K562 (cell line): Measurements from ENCODE around the gene B3GALT6. TPM values are rescaled to one million over a fixed set of nuclear protein-coding genes. Genes with fewer than 3 reads are reported as not detected.

Experiments used
- ARID3A ChIP-seq: IDR thresholded peaks from 2 replicates; pipeline ENCODE4 v1.6.1; 2012; ENCODE audit warnings: low read depth, low read length, improper control_type of control experiment, borderline replicate concordance
- BRD9 ChIP-seq: fragments of 450-650 bp; IDR thresholded peaks from 2 replicates; pipeline ENCODE4 v1.6.1; 2018; ENCODE audit warnings: low read depth; ENCODE audit not compliant: partially characterized antibody
- CHCHD3 ChIP-seq: fragments of 250-450 bp; sonication (Bioruptor Pico); IDR thresholded peaks from 2 replicates; pipeline ENCODE4 v2.1.2; 2022; ENCODE audit warnings: mild to moderate bottlenecking
- COPS2 ChIP-seq: fragments of 450-650 bp; conservative IDR thresholded peaks from 2 replicates; pipeline ENCODE4 v1.6.1; 2016; ENCODE audit warnings: mild to moderate bottlenecking, moderate library complexity
- DNMT1 ChIP-seq: fragments of 450-650 bp; IDR thresholded peaks from 2 replicates; pipeline ENCODE4 v1.6.1; 2016; ENCODE audit warnings: antibody characterized with exemption, mild to moderate bottlenecking
- EWSR1 ChIP-seq: fragments of 450-650 bp; IDR thresholded peaks from 2 replicates; pipeline ENCODE4 v1.6.1; 2018; ENCODE audit warnings: borderline replicate concordance, mild to moderate bottlenecking, low read depth, moderate library complexity; ENCODE audit not compliant: partially characterized antibody
- GMEB1 ChIP-seq: fragments of 250-450 bp; sonication (Bioruptor Pico); IDR thresholded peaks from 2 replicates; pipeline ENCODE4 v1.4.0; 2020; ENCODE audit warnings: mild to moderate bottlenecking
- HBP1 ChIP-seq: fragments of 450-650 bp; formaldehyde crosslinking; IDR thresholded peaks from 2 replicates; pipeline ENCODE4 v1.4.0; 2022; ENCODE audit warnings: missing genetic modification characterization
- HNRNPL ChIP-seq: fragments of 200-400 bp; formaldehyde crosslinking; IDR thresholded peaks from 2 replicates; pipeline ENCODE4 v1.6.1; 2017; ENCODE audit warnings: low read depth, mild to moderate bottlenecking, low read length
- HNRNPUL1 ChIP-seq: fragments of 200-400 bp; formaldehyde crosslinking; IDR thresholded peaks from 2 replicates; pipeline ENCODE4 v1.6.1; 2017; ENCODE audit warnings: low read length
- IRF2 ChIP-seq: sonication (generic); formaldehyde crosslinking; IDR thresholded peaks from 2 replicates; pipeline ENCODE4 v1.8.1; 2022; ENCODE audit warnings: mild to moderate bottlenecking, missing genetic modification reagents
- LEF1 ChIP-seq: fragments of 450-650 bp; IDR thresholded peaks from 2 replicates; pipeline ENCODE4 v1.6.1; 2016; ENCODE audit warnings: mild to moderate bottlenecking
- MLLT1 ChIP-seq, 2 experiments: fragments of 450-650 bp; IDR thresholded peaks; 2 replicates each; pipeline ENCODE4 v1.6.1; 2016
- NCOA2 ChIP-seq, 2 experiments: fragments of 450-650 bp; IDR thresholded peaks; 2 replicates each; pipeline ENCODE4 v1.6.1; 2018; ENCODE audit warnings: mild to moderate bottlenecking in 2 of 2, moderate library complexity in 1 of 2; ENCODE audit not compliant: partially characterized antibody in 2 of 2
- NRF1 ChIP-seq, 2 experiments: fragments of 450-650 bp; IDR thresholded peaks in 1 of 2; conservative IDR thresholded peaks in 1 of 2; 2 replicates each; pipeline ENCODE4 v1.6.1; 2014; ENCODE audit warnings: mild to moderate bottlenecking in 2 of 2
- PURB ChIP-seq: sonication (generic); formaldehyde crosslinking; IDR thresholded peaks from 2 replicates; pipeline ENCODE4 v1.9.0; 2021; ENCODE audit warnings: low read depth, mild to moderate bottlenecking, missing genetic modification reagents
- SREBF2 ChIP-seq: sonication (generic); formaldehyde crosslinking; IDR thresholded peaks from 2 replicates; pipeline ENCODE4 v1.4.0; 2020; ENCODE audit warnings: mild to moderate bottlenecking, missing genetic modification reagents
- SRSF3 ChIP-seq: fragments of 200-400 bp; formaldehyde crosslinking; IDR thresholded peaks from 2 replicates; pipeline ENCODE4 v1.6.1; 2016; ENCODE audit warnings: mild to moderate bottlenecking, low read length, moderate library complexity; ENCODE audit not compliant: insufficient read depth
- TARDBP ChIP-seq: fragments of 450-650 bp; IDR thresholded peaks from 2 replicates; pipeline ENCODE4 v1.6.1; 2016
- YBX1 ChIP-seq: fragments of 450-650 bp; IDR thresholded peaks from 2 replicates; pipeline ENCODE4 v1.7.1; 2016; ENCODE audit warnings: mild to moderate bottlenecking
- ZBTB7A ChIP-seq: IDR thresholded peaks from 2 replicates; pipeline ENCODE4 v1.6.1; 2011; ENCODE audit warnings: low read depth, mild to moderate bottlenecking, low read length, moderate library complexity, borderline replicate concordance; ENCODE audit not compliant: control insufficient read depth
- ZNF444 ChIP-seq: fragments of 250-450 bp; sonication (Bioruptor Pico); IDR thresholded peaks from 2 replicates; pipeline ENCODE4 v1.4.0; 2020; ENCODE audit warnings: mild to moderate bottlenecking, moderate library complexity
- polyA plus RNA-seq, 8 experiments: library from polyadenylated mRNA; depleted of rRNA in 4 of 8; stranded (reverse) in 5 of 8; unstranded in 3 of 8; fragments of >200 nt; fragmentation: Nextera tagmentation in 2 of 8; fragmentation: Illumina TruSeq in 1 of 8; extraction: Ambion mirVana in 2 of 8; extraction: Trizol in 1 of 8; gene quantifications; 2 replicates each; pipeline versions ENCODE4 v1.2.1 to v1.2.3, GENCODE V29; 2011 to 2014; ENCODE audit warnings: inconsistent platforms in 1 of 8, missing spikeins in 1 of 8
- total RNA-seq, 7 experiments: library from RNA; depleted of rRNA in 6 of 7; stranded (reverse); fragments of >200 nt in 6 of 7; fragmentation: Illumina TruSeq in 2 of 7; extraction: Trizol in 2 of 7; gene quantifications; 2 replicates each; pipeline versions ENCODE4 v1.2.1 to v1.2.3, GENCODE V29; 2011 to 2021; ENCODE audit warnings: low replicate concordance in 1 of 7

The B3GALT6 gene
- total and polyA plus RNA-seq, 9 of the 15 experiments (the other 6 are each of a cell fraction or from before 2014, with no cell fraction given): 0.68 to 29.8 (median 9.9) TPM

- TF ChIP-seq PURB (CRISPR knock-in tag): no peak
- no peak for TF ChIP-seq EWSR1
- TF ChIP-seq COPS2: no peak
- 0 out of 2 replicates have a peak, but pooled peaks have one; percentile 13 for TF ChIP-seq ZBTB7A
- no peak for TF ChIP-seq NCOA2 (IDR thresholded peaks at IDR 0.05; ENCODE audit: partially characterized antibody in 2 of 2)
- TF ChIP-seq DNMT1: no peak
- 0 out of 2 replicates have a peak, but pooled peaks have one; percentile 18 for TF ChIP-seq GMEB1 (CRISPR knock-in tag)
- TF ChIP-seq LEF1: no peak
- no peak for TF ChIP-seq NRF1 (conservative IDR thresholded peaks at IDR 0.05 in 1 of 2, IDR thresholded peaks at IDR 0.05 in 1 of 2)
- no peak for TF ChIP-seq YBX1
- TF ChIP-seq SRSF3: no peak
- TF ChIP-seq HNRNPUL1: no peak
- TF ChIP-seq ZNF444: no peak
- TF ChIP-seq TARDBP: no peak
- TF ChIP-seq BRD9: no peak
- peak; percentile 79 for TF ChIP-seq IRF2 (CRISPR knock-in tag)
- TF ChIP-seq MLLT1 (IDR thresholded peaks at IDR 0.05): no peak
- TF ChIP-seq ARID3A: no peak
- no peak for TF ChIP-seq HNRNPL
- TF ChIP-seq SREBF2: no peak
- no peak for TF ChIP-seq HBP1 (CRISPR knock-in tag)
- TF ChIP-seq CHCHD3 (CRISPR knock-in tag): no peak
Observed at GRCh38 chr1:1232208-1232795, at the start of gene B3GALT6 (continued).
